ENCODE results near the gene CDC42BPA.

CDC42BPA gene

DNA sequence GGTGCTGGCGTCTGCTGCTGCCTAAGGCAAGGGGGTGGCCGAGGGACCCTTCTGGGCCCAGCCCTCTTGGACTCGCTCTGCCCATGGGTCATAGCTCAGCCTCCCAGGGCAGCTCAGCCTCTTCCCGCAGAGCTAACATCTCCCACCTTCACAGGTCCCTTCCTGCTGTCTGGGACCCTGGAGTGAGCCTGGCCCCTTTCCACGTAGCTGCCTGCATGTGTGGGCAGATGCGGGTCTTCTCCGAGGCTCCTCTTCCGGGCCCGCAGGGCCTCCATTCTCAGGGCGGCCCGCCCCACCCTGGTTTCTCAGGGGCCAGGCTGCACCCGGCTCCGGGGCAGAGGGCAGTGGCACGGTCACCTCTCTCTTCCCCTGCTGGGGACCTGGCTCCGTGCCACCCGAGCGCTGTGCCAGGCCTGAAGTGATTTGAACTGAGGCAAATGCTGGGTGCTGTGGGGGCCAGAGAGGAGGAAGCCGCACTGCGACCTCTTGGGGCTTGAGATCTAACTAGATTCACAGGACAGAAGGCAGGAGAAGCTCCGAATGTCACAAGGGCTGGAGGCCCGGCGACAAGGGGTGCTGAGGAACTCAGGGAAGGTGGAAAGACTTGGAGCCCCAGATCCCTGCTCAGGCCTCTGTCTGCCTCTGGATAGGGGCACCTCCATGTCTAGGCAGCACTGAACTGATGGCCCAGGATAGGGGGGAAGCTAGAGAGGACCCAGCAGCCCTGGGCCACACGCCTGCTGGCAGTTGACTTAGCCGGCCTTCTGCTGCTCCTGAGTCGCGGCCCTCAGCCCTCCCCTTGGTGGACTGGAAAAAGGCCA, 337.5 kb downstream of the CDC42BPA start:
- Mint-ChIP-seq H3K4me1 (peaks cover under 1% of the 10 kb centered on the region), H3K27me3 (ENCODE audit: low read depth) (no peaks in the 10 kb centered on the region), H3K9me3 (no peaks in the 10 kb centered on the region), H3K4me3 (no peak overlapping the region), H3K36me3 (ENCODE audit: low read depth) (no peaks in the 10 kb centered on the region), H3K27ac (no peak overlapping the region)
- TF ChIP-seq, protein P1, sequence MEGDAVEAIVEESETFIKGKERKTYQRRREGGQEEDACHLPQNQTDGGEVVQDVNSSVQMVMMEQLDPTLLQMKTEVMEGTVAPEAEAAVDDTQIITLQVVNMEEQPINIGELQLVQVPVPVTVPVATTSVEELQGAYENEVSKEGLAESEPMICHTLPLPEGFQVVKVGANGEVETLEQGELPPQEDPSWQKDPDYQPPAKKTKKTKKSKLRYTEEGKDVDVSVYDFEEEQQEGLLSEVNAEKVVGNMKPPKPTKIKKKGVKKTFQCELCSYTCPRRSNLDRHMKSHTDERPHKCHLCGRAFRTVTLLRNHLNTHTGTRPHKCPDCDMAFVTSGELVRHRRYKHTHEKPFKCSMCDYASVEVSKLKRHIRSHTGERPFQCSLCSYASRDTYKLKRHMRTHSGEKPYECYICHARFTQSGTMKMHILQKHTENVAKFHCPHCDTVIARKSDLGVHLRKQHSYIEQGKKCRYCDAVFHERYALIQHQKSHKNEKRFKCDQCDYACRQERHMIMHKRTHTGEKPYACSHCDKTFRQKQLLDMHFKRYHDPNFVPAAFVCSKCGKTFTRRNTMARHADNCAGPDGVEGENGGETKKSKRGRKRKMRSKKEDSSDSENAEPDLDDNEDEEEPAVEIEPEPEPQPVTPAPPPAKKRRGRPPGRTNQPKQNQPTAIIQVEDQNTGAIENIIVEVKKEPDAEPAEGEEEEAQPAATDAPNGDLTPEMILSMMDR (IDR thresholded peaks at IDR 0.05; ENCODE audit: unreplicated experiment in 3 of 3): no peak

DNA sequence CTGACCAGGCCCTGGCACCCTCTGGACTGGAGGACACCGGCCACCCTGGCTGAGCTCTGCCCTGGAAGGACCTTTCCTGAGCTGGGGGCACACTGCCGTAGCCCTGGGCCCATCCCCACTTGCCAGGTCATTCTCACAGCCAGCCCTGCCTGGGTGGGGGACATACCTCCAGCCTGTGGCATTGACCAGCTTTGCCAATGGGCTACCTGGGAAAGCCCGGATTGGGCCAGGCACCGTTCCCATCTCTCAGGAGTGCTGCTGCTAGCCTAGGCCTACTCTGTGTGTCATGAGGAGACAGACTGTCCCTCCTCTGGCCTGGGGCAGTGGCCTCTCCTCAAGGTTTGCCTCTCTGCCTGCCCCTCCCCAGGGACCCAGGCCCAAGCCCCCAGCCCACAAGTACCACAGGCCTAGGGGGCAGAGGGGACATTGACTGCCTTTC, 338.2 kb downstream of the CDC42BPA start:
- Mint-ChIP-seq H3K4me3 (no peak overlapping the region), H3K27me3 (ENCODE audit: low read depth) (no peaks in the 10 kb centered on the region), H3K9me3 (no peaks in the 10 kb centered on the region), H3K4me1 (peaks cover under 1% of the 10 kb centered on the region), H3K36me3 (ENCODE audit: low read depth) (no peaks in the 10 kb centered on the region), H3K27ac (no peak overlapping the region)
- TF ChIP-seq, protein P1 (IDR thresholded peaks at IDR 0.05; ENCODE audit: unreplicated experiment in 3 of 3): no peak

DNA sequence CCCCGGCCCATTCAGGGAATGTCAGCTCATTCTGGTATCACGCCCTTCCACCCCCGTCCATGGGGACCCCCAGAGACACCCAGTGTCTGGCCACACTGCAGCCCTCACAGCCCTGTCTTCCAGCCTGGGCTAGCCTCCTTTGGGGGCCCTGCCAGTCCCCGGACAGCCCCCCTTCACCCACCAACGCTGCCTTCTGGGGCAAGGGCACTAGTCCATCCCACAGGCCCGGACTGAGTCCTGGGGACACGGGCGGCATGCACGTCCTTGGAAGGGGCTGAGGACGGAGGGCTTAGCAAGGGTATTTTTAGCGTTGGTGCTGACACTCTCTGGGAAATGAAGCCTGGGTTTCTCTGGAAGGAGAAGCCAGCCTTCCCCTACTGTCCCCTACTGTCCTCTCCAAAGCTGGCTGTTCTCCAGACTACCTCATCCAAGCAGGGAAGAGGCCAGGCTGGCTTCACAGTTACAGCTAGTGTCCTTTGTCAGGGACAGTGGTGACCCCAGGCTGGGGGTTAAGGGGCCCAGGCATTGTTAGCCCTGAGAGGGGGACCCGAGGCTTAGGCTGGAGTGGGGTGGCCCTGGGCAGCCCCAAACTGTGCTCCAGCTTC, 338.7 kb downstream of the CDC42BPA start:
- Mint-ChIP-seq H3K4me3 (no peak overlapping the region), H3K36me3 (ENCODE audit: low read depth) (no peaks in the 10 kb centered on the region), H3K9me3 (no peaks in the 10 kb centered on the region), H3K4me1 (peaks cover 5% of the 10 kb centered on the region), H3K27me3 (ENCODE audit: low read depth) (no peaks in the 10 kb centered on the region), H3K27ac (no peak overlapping the region)
- TF ChIP-seq, protein P1 (IDR thresholded peaks at IDR 0.05; ENCODE audit: unreplicated experiment in 3 of 3): no peak

DNA sequence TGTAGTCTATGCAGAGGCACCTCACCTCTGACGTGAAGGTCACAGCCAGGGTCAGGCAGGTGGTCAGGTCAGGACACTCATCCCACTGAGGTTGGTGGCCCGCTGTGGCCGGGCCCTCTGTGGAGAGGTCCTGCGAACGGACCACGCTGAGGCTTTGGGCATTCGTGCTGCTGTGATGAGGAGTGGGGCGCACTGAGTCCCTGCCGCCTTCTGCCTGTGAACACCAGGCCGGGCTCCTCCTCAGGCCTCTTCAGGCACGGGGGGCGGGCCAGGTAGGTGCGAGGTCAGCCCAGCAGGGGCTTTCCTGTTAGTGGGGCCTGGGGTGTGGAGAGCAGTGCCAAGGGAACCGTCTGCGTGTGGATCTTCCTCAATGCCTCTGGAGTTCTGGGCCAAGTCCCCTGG, 339.2 kb downstream of the CDC42BPA start:
- TF ChIP-seq, protein P1 (IDR thresholded peaks at IDR 0.05; ENCODE audit: unreplicated experiment in 3 of 3): no peak
- Mint-ChIP-seq H3K27ac (no peak overlapping the region), H3K27me3 (ENCODE audit: low read depth) (no peaks in the 10 kb centered on the region), H3K4me1 (peaks cover 10% of the 10 kb centered on the region), H3K36me3 (ENCODE audit: low read depth) (no peaks in the 10 kb centered on the region), H3K4me3 (no peak overlapping the region), H3K9me3 (no peaks in the 10 kb centered on the region)

DNA sequence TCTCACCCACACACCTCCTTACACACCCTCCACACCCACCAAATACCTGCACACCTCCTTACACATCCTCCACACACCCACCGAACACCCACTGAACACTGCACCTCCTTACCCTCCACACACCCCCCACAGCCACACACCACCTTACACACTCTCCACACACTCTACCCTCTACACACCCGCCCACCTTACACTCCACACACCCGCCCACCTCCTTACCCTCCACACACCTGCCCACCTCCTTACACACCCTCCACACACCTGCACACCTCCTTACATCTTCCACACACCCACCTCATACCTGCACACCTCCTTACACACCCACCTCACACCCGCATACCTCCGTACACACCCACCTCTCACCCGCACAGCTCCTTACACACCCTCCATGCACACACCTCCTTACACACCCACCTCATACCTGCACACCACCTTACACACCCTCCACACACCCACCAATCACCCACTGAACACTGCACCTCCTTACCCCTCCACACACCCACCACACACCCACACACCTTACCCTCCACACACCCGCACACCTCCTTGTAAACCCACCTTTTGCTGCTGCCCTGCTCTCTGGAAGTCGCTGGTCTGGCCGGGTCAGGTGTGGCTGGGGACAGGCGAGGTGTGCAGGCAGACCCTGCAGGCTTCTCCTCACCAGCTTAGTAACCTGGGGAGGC, 339.7 kb downstream of the CDC42BPA start:
- no peak overlapping the region for H3K4me3 Mint-ChIP-seq
- peaks cover 16% of the 10 kb centered on the region for H3K4me1 Mint-ChIP-seq
- H3K27ac Mint-ChIP-seq: no peak overlapping the region
- H3K9me3 Mint-ChIP-seq: no peaks in the 10 kb centered on the region
- no peaks in the 10 kb centered on the region for H3K36me3 Mint-ChIP-seq (ENCODE audit: low read depth)
- TF ChIP-seq, protein P1 (IDR thresholded peaks at IDR 0.05; ENCODE audit: unreplicated experiment in 3 of 3): no peak
- H3K27me3 Mint-ChIP-seq (ENCODE audit: low read depth): no peaks in the 10 kb centered on the region
